MM.1S (cell line): Measurements from ENCODE around the gene ZNF619.
A peak's percentile ranks its signal among the peaks of the same experiment; 100 is the strongest.

Experiments used
- DNase-seq: peaks from one replicate; pipeline ENCODE4 v3.0.0-alpha.2; 2015
- H2AFZ ChIP-seq: fragments of 300-600 bp; sonication (generic); 2 replicates; pipeline ENCODE4 v1.6.0; 2016; ENCODE audit warnings: antibody characterized with exemption, low read length
- H3F3A ChIP-seq: fragments of 300-600 bp; sonication (generic); 2 replicates; pipeline ENCODE4 v1.6.1; 2016; ENCODE audit warnings: mild to moderate bottlenecking, antibody characterized with exemption, low read length, moderate library complexity, mixed read lengths; ENCODE audit not compliant: insufficient read depth
- H3K27ac ChIP-seq: fragments of 300-600 bp; sonication (generic); 2 replicates; pipeline ENCODE4 v1.5.1; 2016; ENCODE audit warnings: mild to moderate bottlenecking, low read length
- H3K27me3 ChIP-seq: fragments of 300-600 bp; sonication (generic); replicated peaks from 2 replicates; pipeline ENCODE4 v1.6.0; 2016; ENCODE audit warnings: low read length; ENCODE audit not compliant: insufficient read depth
- H3K36me3 ChIP-seq: fragments of 300-600 bp; sonication (generic); replicated peaks from 2 replicates; pipeline ENCODE4 v1.6.1; 2016; ENCODE audit warnings: mild to moderate bottlenecking, low read length, mixed read lengths; ENCODE audit not compliant: insufficient read depth
- H3K4me1 ChIP-seq: fragments of 300-600 bp; sonication (generic); 2 replicates; pipeline ENCODE4 v1.6.1; 2016; ENCODE audit warnings: low read length, mixed read lengths
- H3K4me2 ChIP-seq: fragments of 300-600 bp; sonication (generic); 2 replicates; pipeline ENCODE4 v1.6.0; 2016; ENCODE audit warnings: low read depth, low read length
- H3K4me3 ChIP-seq: fragments of 300-600 bp; sonication (generic); 2 replicates; pipeline ENCODE4 v1.5.1; 2016; ENCODE audit warnings: low read length, mixed read lengths
- H3K79me2 ChIP-seq: fragments of 300-600 bp; sonication (generic); 2 replicates; pipeline ENCODE4 v1.6.1; 2016; ENCODE audit warnings: mixed run types, low read length, mixed read lengths
- H3K9ac ChIP-seq: fragments of 300-600 bp; sonication (generic); 2 replicates; pipeline ENCODE4 v1.6.1; 2016; ENCODE audit warnings: low read length, mixed read lengths
- H3K9me2 ChIP-seq: fragments of 300-600 bp; sonication (generic); replicated peaks from 2 replicates; pipeline ENCODE4 v1.6.1; 2016; ENCODE audit warnings: mild to moderate bottlenecking, low read length, mixed read lengths; ENCODE audit not compliant: insufficient read depth
- H3K9me3 ChIP-seq: fragments of 300-600 bp; sonication (generic); replicated peaks from 2 replicates; pipeline ENCODE4 v1.6.1; 2016; ENCODE audit warnings: mild to moderate bottlenecking, low read length, mixed read lengths; ENCODE audit not compliant: insufficient read depth
- H4K20me1 ChIP-seq: fragments of 300-600 bp; sonication (generic); 2 replicates; pipeline ENCODE4 v1.6.1; 2016; ENCODE audit warnings: mild to moderate bottlenecking, low read length, moderate library complexity, mixed read lengths; ENCODE audit not compliant: insufficient read depth
- CTCF ChIP-seq: fragments of 300-600 bp; sonication (generic); IDR thresholded peaks from 2 replicates; pipeline ENCODE4 v1.5.1; 2016; ENCODE audit warnings: antibody characterized with exemption, low read length, mixed read lengths
- EZH2 ChIP-seq: fragments of 300-600 bp; sonication (generic); optimal IDR thresholded peaks from 2 replicates; pipeline ENCODE3; 2017; ENCODE audit warnings: low read depth, mild to moderate bottlenecking, antibody characterized with exemption, low read length, mixed read lengths
- EZH2phosphoT487 ChIP-seq: fragments of 300-600 bp; sonication (generic); IDR thresholded peaks from 2 replicates; pipeline ENCODE4 v1.6.1; 2018; ENCODE audit warnings: antibody characterized with exemption, low read length

The ZNF619 gene

GRCh38 chr3:40451551-40451950, 25.4 kb upstream of the ZNF619 start:
- H3K9me2 ChIP-seq, result no peaks in the 10 kb centered on the region
- DNase-seq, result no peak
- TF ChIP-seq CTCF, result no peak
- no peak for TF ChIP-seq EZH2
- TF ChIP-seq EZH2phosphoT487, result no peak
- H3K4me1 ChIP-seq, result peaks cover 7% of the 10 kb centered on the region; the same call in 1 of the 2 replicates
- H2AFZ ChIP-seq, result no peak overlapping the region
- peaks cover 3% of the 10 kb centered on the region; the same call in 1 of the 2 replicates for H3F3A ChIP-seq
- no peaks in the 10 kb centered on the region for H4K20me1 ChIP-seq
- H3K79me2 ChIP-seq, result no peaks in the 10 kb centered on the region
- H3K36me3 ChIP-seq, result no peaks in the 10 kb centered on the region
- H3K27ac ChIP-seq, result no peak overlapping the region
- no peaks in the 10 kb centered on the region for H3K9me3 ChIP-seq
- H3K4me2 ChIP-seq, result no peak overlapping the region
- no peak overlapping the region for H3K4me3 ChIP-seq
- H3K9ac ChIP-seq, result no peak overlapping the region
- H3K27me3 ChIP-seq, result no peaks in the 10 kb centered on the region

GRCh38 chr3:40452057-40452456, 24.9 kb upstream of the ZNF619 start:
- no peaks in the 10 kb centered on the region for H3K9me2 ChIP-seq
- H2AFZ ChIP-seq, result peak overlapping the region; percentile 95
- peak overlapping the region; percentile 96 for H3K4me2 ChIP-seq
- no peaks in the 10 kb centered on the region for H3K36me3 ChIP-seq
- H3K4me3 ChIP-seq, result peak overlapping the region; percentile 92; the same call in 1 of the 2 replicates
- no peaks in the 10 kb centered on the region for H3K79me2 ChIP-seq
- no peaks in the 10 kb centered on the region for H3K27me3 ChIP-seq
- peaks cover 6% of the 10 kb centered on the region for H3F3A ChIP-seq
- no peak overlapping the region for H3K27ac ChIP-seq
- no peaks in the 10 kb centered on the region for H3K9me3 ChIP-seq
- H3K9ac ChIP-seq, result peak overlapping the region; percentile 82; the same call in 1 of the 2 replicates
- no peaks in the 10 kb centered on the region for H4K20me1 ChIP-seq
- H3K4me1 ChIP-seq, result peaks cover 7% of the 10 kb centered on the region; the same call in 1 of the 2 replicates
- no peak for TF ChIP-seq CTCF
- no peak for TF ChIP-seq EZH2
- TF ChIP-seq EZH2phosphoT487, result no peak
- DNase-seq, result no peak

GRCh38 chr3:40452562-40452875, 24.4 kb upstream of the ZNF619 start:
- Histone ChIP-seq H3K27me3 (no peaks in the 10 kb centered on the region), H3K36me3 (no peaks in the 10 kb centered on the region), H4K20me1 (no peaks in the 10 kb centered on the region), H3F3A (peaks cover 6% of the 10 kb centered on the region), H3K4me1 (peaks cover 7% of the 10 kb centered on the region; the same call in 1 of the 2 replicates), H3K9ac (peak overlapping the region; percentile 82), H2AFZ (peak overlapping the region; percentile 95), H3K79me2 (peaks cover 4% of the 10 kb centered on the region), H3K9me2 (no peaks in the 10 kb centered on the region), H3K4me3 (peak overlapping the region; percentile 92), H3K4me2 (peak overlapping the region; percentile 96), H3K9me3 (no peaks in the 10 kb centered on the region), H3K27ac (peak overlapping the region; percentile 71; the same call in 1 of the 2 replicates)
- DNase-seq, result no peak
- no peak for TF ChIP-seq CTCF
- TF ChIP-seq EZH2, result no peak
- TF ChIP-seq EZH2phosphoT487, result no peak
